ENCODE data around the gene RPL21.
"Not testable (repeated sequence)": the region's sequence is repeated elsewhere in the genome, so short reads cannot be mapped to it uniquely, and the experiment has no call there.

RPL21 gene

DNA sequence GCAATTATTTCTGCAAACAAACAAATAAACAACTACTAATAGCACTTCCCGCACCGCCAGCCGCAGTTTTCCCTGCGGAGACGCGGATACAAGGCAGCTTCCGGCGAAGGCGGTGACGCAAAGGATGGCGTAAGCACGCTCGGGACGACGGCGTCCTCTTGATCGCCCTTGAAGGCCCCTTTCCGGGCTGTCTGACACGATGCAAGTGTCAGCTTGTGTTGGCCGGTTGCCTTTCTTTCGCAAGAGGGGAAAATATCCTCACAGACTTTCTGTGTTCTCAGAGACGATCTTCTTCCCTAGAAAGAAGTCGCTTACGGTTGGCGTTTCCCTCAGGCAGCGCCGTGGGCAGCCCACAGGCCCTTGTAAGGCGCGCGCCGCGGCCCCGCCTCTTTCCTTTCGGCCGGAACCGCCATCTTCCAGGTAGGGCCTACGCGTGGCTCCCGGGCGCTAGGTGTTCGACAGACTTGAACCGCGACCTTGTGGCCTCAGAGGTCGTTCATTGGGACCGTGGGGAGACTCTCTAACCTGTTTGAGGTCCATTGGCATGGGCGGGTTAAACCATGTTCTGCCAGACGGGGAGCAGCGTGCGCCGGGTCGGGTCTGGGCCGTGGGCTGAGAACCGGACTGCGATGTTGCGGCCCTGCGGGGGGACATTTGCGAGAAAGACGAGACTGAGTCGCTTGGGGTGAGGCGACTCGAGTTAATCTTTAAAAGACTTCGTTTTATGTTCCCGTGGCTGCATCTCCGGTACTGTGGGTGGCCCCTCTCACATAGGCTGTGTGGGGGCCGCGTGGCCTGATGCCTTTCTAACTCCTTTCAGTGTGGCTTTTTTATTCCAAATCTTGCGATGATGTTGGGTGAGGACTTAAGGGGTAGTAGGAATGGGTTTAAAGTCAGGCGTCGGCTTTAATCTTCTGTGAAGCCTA, at the start of gene RPL21:
RPL21 (plus strand) TSS at position 393 of the 926 bp plus-strand sequence. CDS start 2,219 bp downstream, outside the sequence.
- peak; percentile 98 for DNase-seq (ENCODE audit: low read depth, low spot score)

DNA sequence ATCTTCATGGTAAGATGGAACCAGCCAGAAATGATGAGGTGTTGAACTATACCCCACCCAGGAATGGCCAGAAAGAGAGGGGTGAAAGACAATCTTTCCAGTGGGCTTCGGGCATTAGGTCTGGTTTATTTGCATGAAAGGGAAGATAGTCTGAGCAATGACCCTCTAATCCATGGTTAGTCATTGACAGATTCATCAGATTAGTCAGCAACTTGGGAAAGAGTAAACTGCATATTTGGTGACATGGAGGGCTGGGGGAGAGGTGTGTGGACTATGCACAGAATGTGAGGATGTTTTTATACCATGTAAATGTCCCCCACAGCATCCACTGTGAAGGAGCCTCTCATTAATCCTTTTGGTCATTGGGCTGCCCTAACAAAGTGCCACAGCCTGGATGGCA, 49.7 kb upstream of the RPL21 start:
- peak; percentile 40 for DNase-seq (ENCODE audit: low read depth, low spot score)

DNA sequence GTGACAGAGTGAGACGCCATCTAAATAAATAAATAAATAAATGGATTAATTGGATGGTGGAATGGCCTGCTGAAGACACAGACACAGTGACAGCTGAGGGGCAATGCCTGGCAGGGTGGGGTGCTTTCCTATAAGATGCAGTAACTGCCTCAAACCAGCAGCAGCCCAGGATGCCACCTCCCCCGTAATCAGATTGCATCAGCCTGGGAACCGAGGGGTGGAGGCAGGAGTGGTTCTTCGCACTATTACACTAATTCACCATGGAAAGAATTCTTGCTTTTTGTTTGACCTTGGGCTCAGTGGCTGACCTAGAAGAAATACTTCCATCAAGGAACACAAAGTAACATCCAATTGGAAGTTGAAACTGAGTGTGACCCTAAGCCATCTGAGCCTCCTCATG, 48.2 kb upstream of the RPL21 start:
- DNase-seq (ENCODE audit: low read depth, low spot score) = no peak

DNA sequence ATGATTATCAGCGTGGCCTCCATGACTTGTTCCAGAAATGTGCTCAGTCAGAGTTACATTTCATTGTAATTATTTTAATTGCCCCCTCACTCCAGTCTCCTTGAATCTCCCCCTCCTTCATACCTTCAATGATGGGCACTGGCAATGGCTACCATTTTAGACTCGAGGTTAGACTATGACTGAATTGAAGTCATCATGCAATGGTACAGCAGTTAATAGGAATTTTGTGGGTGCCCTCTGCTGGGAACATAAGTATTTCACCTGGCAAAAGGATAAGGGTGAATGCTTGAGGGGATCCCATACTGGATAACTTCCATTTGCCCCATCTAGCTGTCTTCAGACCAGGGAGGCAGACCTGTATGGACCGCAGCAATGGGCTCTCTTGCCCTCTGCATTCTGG, 47.5 kb upstream of the RPL21 start:
- DNase-seq (ENCODE audit: low read depth, low spot score) = no peak

DNA sequence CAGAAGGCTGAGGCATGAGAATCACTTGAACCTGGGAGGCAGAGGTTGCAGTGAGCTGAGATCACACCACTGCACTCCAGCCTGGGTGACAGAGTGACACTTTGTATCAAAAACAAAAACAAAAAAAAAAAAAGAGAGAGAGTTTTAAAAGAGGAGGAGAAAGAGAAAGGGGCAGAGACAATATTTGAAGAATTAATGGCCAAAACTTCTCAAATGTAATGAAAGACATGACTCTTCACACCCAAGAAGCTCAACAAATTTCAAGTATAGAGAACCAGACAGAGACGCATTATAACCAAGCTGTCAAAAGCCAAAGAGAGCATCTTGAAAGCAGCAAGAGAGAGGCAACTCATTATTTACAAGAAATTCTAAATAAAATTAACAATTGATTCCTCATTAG, 42.8 kb upstream of the RPL21 start:
- DNase-seq (ENCODE audit: low read depth, low spot score) = no peak

DNA sequence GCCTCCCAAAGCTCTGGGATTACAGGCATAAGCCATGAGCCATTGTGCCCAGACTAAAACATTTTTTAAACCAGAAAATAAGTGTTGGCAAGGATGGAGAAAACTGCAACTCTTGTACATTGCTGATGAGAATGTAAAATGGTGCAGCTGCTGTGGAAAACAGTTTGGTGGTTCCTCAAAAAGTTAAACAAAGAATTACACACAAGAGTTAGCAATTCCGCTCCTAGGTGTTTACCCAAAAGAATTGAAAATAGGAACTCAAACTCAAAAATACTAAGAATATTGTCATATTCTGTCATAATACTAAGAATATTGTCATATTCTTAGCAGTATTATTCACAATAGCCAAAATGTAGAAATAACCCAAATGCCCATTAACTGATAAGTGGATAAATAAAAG, 40.1 kb upstream of the RPL21 start:
- no peak for DNase-seq (ENCODE audit: low read depth, low spot score)

DNA sequence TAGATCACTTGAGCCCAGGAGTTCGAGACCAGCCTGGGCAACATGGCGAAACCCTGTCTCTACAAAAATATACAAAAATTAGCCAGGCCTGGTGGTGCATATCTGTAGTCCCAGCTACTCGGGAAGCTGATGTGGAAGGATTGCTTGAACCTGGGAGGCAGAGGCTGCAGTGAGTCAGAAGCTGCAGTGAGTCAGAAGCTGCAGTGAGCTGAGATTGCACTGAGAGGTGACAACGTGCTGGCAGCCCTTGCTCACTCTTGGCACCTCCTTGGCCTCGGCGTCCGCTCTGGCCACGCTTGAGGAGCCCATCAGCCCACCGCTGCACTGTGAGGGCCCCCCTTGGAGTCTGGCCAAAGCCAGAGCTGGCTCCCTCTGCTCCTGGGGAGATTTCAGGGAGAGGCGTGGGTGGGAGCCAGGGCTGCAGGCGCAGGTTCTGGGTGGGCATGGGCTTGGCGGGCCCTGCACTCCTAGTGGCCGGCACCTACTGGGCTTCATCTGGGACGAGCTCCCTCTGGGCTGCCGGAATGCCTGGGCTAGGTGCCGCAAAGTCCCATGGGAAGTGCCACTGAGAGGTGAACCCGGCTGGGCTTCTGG, 39.5 kb upstream of the RPL21 start:
- DNase-seq (ENCODE audit: low read depth, low spot score) = peak; percentile 48

DNA sequence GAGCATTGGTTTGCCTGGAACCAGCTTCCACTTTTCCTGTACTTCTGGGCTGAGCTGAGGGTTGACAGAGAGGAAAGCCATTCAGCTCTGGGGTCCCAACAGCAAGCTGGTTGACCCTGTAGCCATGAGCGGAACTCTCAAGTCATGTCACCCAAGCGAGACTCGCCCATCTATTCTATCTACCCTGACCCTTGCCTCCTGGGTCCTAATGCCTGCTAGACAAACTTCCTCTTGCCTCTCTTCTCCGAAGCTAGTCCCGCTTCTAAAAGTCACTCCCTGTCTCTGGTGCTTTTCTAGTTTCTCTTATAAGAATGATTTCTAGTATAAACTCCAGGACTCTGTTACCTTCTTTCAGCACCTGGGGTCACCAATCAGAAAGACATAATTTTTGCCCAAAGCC, 38.0 kb upstream of the RPL21 start:
- not testable (repeated sequence) for DNase-seq (ENCODE audit: low read depth, low spot score)

DNA sequence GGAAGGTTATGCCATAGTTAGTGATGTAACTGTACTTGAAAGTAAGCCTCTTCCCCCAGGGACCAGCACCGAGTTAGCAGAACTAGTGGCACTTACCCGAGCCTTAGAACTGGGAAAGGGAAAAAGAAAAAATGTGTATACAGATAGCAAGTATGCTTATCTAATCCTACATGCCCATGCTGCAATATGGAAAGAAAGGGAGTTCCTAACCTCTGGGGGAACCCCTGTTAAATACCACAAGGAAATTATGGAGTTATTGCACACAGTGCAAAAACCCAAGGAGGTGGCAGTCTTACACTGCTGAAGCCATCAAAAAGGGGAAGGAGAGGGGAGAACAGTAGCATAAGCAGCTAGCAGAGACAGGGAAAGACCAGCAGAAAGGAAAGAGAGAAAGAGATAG, 33.6 kb upstream of the RPL21 start:
- DNase-seq (ENCODE audit: low read depth, low spot score) = not testable (repeated sequence)

DNA sequence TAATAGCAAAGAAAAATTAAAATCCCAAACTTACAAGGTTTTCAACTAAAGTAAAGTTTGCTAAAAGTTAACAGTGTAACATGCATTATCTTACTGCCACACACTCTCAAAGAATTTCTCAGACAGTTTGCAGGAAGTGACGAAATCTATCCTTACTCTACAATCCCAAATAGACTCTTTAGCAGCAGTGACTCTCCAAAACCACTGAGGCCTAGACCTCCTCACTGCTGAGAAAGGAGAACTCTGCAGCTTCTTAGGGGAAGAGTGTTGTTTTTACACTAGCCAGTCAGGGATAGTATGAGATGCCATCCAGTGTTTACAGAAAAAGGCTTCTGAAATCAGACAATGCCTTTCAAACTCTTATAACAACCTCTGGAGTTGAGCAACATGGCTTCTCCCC, 32.5 kb upstream of the RPL21 start:
- DNase-seq (ENCODE audit: low read depth, low spot score) = not testable (repeated sequence)

DNA sequence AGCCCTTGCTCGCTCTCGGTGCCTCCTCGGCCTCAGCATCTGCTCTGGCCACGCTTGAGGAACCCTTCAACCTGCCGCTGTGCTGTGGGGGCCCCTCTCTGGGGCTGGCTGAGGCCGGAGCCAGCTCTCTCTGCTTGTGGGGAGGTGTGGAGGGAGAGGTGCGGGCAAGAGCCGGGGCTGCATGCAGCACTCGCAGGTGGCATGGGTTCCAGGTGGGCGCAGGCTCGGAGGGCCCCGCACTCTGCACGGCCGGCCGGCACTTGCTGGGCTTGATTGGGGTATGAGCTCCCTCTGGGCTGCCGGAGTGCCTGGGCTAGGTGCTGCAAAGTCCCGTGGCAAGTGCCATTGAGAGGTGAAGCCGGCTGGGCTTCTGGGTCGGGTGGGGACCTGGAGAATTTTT, 31.7 kb upstream of the RPL21 start:
- DNase-seq (ENCODE audit: low read depth, low spot score) = no peak

DNA sequence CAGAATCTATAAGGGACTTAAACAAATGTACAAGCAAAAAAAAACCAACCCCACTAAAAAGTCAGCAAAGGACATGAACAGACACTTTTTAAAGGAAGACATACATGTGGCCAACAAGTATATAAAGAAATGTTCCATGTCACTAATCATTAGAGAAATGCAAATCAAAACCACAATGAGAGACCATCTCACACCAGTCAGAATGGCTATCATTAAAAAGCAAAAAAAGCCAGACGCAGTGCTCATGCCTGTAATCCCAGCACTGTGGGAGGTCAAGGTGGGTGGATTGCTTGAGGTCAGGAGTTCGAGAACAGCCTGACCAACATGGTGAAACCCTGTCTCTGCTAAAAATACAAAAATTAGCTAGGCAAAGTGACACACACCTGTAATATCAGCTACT, 29.3 kb upstream of the RPL21 start:
- DNase-seq (ENCODE audit: low read depth, low spot score) = not testable (repeated sequence)

DNA sequence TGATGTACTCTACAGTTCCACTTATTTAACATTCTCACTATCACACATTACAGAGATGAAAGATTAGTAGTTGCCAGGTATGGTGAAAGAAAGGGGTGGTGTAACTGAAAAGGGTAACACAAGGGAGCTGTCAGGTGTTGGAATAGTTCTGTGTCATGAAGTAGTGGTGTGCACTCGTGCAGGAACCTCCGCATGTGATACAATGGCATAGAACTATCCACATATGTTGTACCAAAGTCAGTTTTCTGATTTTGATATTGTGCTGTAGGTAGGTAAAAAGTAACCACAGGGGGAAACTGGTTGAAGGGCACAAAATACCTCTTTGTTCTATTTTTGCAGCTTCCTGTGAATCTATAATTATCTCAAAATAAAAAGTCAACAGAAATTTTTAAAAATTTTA, 24.4 kb upstream of the RPL21 start:
- no peak for DNase-seq (ENCODE audit: low read depth, low spot score)

DNA sequence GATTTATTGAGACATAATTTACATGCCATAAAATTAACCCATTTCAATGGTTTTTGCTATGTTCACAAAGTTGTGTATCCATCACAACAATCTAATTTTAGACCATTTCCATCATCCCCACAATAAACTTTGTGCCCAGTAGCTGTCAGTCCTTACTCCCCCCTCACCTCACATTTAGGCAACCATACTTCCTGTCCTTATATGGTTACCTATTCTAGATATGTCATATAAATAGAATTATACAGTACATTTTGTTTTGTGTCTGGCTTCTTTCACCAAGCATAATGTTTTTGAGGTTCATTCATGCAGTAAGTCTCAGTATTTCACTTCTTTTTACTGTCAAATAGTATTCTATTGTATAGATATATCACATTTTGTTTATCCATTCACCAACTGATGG, 23.2 kb upstream of the RPL21 start:
- no peak for DNase-seq (ENCODE audit: low read depth, low spot score)

DNA sequence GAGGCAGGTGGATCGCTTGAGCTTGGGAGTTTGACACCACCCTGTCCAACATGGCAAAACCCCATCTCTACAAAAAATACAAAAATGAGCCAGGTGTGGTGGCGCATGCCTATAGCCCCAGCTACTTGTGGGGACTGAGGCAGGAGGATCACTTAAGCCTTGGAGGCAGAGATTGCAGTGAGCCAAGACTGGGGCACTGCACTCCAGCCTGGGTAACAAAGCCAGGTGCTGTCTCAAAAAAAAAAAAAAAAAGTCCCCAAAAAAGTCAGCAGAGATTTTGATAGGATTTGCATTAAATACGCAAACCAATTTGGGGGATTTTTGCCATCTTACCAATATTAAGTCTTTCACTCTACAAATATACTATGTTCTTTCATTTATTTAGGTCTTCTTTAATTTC, 21.7 kb upstream of the RPL21 start:
- DNase-seq (ENCODE audit: low read depth, low spot score) = no peak

DNA sequence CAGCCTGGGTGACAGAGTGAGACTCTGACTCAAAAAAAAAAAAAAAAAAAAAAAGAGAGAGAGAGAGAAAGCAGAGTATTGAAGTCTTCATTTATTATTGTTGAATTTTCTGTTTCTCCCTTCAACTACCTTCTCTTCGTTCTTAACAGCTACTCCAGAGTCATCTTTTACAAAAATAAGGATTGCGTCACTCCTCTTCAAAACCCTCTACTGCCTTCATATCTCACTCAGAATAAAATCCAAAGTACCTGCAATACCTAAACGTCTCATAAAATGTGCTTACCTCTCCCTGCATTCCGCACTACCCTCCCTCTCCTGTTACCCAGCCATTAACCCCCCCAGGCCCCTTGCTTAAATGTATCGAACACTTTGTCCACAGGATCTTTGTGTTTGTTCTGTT, 17.4 kb upstream of the RPL21 start:
- DNase-seq (ENCODE audit: low read depth, low spot score) = no peak

DNA sequence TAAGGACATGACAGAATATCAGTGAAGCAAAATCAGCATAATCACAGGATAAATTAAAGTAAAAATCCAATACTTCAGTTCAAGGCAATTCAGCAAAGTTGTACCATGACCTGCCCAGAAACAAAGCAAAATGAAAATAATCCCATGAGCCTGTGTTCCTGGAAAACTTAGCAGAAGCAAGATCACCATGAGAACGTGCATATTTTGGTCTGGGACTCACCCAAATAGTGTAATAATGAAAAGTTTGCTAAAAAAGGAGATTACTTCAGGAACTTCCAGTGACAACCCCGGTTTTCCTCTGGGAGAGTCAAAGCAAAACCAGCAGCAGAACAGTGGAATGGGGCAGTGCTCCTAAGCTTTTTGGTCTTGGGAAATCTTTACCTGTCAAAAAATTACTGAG, 14.9 kb upstream of the RPL21 start:
- DNase-seq (ENCODE audit: low read depth, low spot score) = no peak

DNA sequence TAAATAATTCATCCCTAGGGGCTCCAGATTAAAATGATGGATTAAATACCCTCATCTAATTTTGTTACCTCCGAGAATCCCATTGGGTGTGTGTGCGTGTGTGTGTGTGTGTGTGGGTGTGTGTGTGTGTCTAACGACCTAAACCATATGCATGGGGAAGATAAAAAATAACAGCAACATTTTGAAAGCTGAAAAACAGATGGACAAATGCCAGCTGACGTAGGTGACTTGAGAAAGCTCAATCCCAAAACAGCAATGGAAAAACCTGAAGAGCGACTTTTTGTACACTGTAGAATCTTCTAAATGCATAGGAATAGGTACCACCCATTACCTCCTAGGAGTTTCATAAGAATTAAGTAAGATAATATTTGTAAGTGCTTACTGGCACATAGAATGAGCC, 8.7 kb upstream of the RPL21 start:
- DNase-seq (ENCODE audit: low read depth, low spot score) = no peak

DNA sequence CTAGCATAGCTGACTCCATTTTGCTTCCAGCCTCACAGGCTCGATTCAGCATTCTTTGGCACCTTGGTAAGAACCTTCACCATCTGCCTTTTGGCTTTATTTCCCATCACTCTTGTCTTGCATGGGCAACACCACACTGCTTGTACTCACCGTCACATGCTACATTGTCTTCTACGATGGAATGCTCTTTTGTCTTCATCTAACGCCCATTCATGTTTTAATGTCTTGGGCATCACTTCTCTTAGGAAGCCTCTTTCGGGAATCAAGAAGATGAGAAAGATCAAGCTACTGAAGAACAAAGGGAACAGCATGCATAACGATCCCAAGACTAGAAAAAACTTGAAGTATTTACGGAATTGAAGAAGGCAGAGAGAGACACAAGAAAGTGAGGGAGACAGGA, 5.7 kb upstream of the RPL21 start:
- no peak for DNase-seq (ENCODE audit: low read depth, low spot score)

DNA sequence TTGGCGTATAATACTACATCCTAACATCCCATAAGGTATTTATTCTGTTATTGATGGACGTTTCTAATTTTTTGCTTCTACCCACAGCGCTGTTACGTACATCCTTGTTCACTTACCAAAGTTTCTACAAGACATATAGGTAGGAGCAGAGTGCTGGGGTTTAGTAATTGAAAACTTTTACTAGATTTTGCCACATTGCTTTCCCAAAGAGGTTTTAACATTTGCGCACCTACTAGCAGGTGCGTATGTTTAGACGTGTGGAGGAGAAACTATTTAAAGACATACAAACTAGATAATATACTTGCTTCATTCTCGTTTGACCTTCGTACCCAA, 559 bp upstream of the RPL21 start:
- DNase-seq (ENCODE audit: low read depth, low spot score) = no peak

DNA sequence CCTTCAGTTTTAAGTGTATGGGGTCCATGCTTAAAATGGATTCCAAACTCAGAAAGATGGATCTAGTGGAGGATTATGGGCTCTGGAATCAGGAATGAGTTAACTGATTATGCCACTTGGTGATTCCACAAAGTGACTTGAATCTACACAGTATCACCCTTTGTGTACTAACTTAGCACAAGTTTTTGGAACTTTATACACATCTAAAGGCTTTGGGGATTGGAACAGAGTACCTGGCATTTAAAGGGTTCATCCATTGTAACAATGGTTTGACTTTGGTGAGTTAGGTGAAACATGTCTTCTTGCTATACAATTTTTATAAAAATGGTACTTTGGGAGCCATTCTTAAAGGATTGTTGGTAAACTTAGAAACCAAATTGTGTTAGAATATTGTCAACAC, 1.1 kb downstream of the RPL21 start:
- no peak for DNase-seq (ENCODE audit: low read depth, low spot score)

DNA sequence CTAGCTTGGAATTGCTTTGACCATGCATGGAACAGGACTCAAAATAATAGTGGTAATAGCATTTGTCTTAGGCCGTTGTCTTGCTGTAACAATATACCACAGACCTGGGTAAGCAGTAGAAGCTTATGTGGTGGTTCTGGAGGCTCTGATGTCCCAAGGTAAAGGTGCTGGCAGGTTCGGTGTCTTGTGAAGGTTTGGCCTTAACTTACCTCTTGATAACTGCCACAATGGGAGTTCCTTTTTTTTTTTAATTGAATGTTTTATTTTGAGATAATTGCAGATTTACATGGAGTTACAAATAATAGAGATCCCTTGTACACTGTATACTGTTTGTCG, 5.8 kb downstream of the RPL21 start:
- no peak for DNase-seq (ENCODE audit: low read depth, low spot score)

DNA sequence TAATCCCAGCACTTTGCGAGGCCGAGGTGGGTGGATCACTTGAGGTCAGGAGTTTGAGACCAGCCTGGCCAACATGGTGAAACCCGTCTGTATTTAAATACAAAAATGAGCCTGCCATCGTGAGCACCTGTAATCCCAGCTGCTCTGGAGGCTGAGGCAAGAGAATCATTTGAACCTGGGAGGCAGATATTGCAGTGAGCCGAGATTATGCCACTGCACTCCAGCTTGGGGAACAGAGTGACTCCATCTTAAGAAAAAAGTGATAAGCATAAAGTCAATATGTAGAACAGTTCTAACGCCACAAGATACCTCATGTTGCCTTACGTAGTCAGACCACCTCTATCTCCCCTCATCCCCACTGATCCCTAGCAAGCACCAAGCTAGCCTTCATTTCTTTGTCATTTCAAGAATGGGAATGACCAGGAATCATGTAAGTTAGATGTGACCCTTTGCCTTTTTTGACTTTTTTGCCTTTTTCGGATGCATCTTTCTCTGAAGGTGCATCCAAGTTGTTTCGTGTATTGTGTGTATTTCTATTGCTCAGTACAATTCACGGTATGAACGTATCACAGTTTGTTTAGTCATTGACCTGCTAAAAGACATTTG, 6.4 kb downstream of the RPL21 start:
- DNase-seq (ENCODE audit: low read depth, low spot score) = no peak
